Neuronal stem cell (in vitro differentiated cells): ENCODE results near the gene KCTD13.

Experiments
- DNase-seq: peaks from one replicate; pipeline ENCODE4 v3.0.0-alpha.2; 2013; ENCODE audit warnings: low spot score
- H2AFZ ChIP-seq: one replicate; pipeline ENCODE4 v1.6.1; 2013; ENCODE audit warnings: mild to moderate bottlenecking, low read length, inconsistent platforms
- H2AK5ac ChIP-seq: 2 replicates; pipeline ENCODE4 v1.6.1; 2013; ENCODE audit warnings: low read depth, mild to moderate bottlenecking, inconsistent platforms, low read length, moderate library complexity, mixed read lengths
- H2BK120ac ChIP-seq: 2 replicates; pipeline ENCODE4 v1.6.1; 2013; ENCODE audit warnings: low read depth, mild to moderate bottlenecking, inconsistent platforms, low read length, moderate library complexity, mixed read lengths
- H2BK12ac ChIP-seq: one replicate; pipeline ENCODE4 v1.6.1; 2013; ENCODE audit warnings: low read length, inconsistent platforms
- H2BK15ac ChIP-seq: 2 replicates; pipeline ENCODE4 v1.6.1; 2013; ENCODE audit warnings: mild to moderate bottlenecking, low read length, inconsistent platforms, mixed read lengths
- H2BK5ac ChIP-seq: one replicate; pipeline ENCODE4 v1.6.1; 2013; ENCODE audit warnings: inconsistent platforms, mild to moderate bottlenecking, low read length, moderate library complexity
- H3K14ac ChIP-seq: one replicate; pipeline ENCODE4 v1.6.1; 2013; ENCODE audit warnings: low read length, inconsistent platforms
- H3K18ac ChIP-seq: 2 replicates; pipeline ENCODE4 v1.6.1; 2013; ENCODE audit warnings: low read length, inconsistent platforms
- H3K23ac ChIP-seq: 2 replicates; pipeline ENCODE4 v1.6.1; 2013; ENCODE audit warnings: low read depth, mild to moderate bottlenecking, mixed read lengths, low read length, inconsistent platforms; ENCODE audit not compliant: poor library complexity
- H3K27ac ChIP-seq: replicated peaks from 3 replicates; pipeline ENCODE4 v1.5.1; 2013; ENCODE audit warnings: low read length, inconsistent platforms
- H3K27me3 ChIP-seq, 3 experiments: 2 replicates each; pipeline ENCODE4 v1.6.1; 2013; ENCODE audit warnings: low read length in 3 of 3, mild to moderate bottlenecking in 2 of 3, inconsistent platforms in 1 of 3, low read depth in 1 of 3, mixed read lengths in 1 of 3, moderate library complexity in 1 of 3; ENCODE audit not compliant: control insufficient read depth in 3 of 3, insufficient read depth in 3 of 3
- H3K36me3 ChIP-seq, 2 donors: replicated peaks in 1 of 2; 2 replicates each; pipeline ENCODE4 v1.6.1; 2013; ENCODE audit warnings: low read length in 2 of 2; ENCODE audit not compliant: control insufficient read depth in 2 of 2, insufficient read depth in 2 of 2
- H3K4ac ChIP-seq: 2 replicates; pipeline ENCODE4 v1.6.1; 2013; ENCODE audit warnings: inconsistent platforms, mild to moderate bottlenecking, low read length, moderate library complexity
- H3K4me1 ChIP-seq, 2 donors: 1 replicate in 1 of 2; 2 replicates in 1 of 2; pipeline ENCODE4 v1.6.1; 2013; ENCODE audit warnings: low read length in 2 of 2, low read depth in 1 of 2; ENCODE audit not compliant: control insufficient read depth in 2 of 2, insufficient read depth in 1 of 2
- H3K4me2 ChIP-seq: one replicate; pipeline ENCODE4 v1.6.1; 2013; ENCODE audit warnings: mild to moderate bottlenecking, low read length, inconsistent platforms; ENCODE audit not compliant: insufficient read depth, poor library complexity, severe bottlenecking
- H3K4me3 ChIP-seq, 2 donors: 2 replicates each; pipeline ENCODE4 v1.5.1; 2013; ENCODE audit warnings: low read length in 2 of 2, mild to moderate bottlenecking in 2 of 2, inconsistent platforms in 1 of 2, moderate library complexity in 1 of 2
- H3K79me1 ChIP-seq: one replicate; pipeline ENCODE4 v1.6.1; 2013; ENCODE audit warnings: low read depth, mild to moderate bottlenecking, inconsistent platforms, low read length, moderate library complexity
- H3K9ac ChIP-seq: one replicate; pipeline ENCODE4 v1.6.1; 2013; ENCODE audit warnings: mild to moderate bottlenecking, low read depth, low read length, inconsistent platforms; ENCODE audit not compliant: poor library complexity
- H3K9me3 ChIP-seq, 2 donors: replicated peaks in 1 of 2; 2 replicates each; pipeline versions ENCODE3 to v1.6.1; 2013; ENCODE audit warnings: low read length in 2 of 2, mild to moderate bottlenecking in 2 of 2, inconsistent platforms in 1 of 2, low read depth in 1 of 2, mixed read lengths in 1 of 2, moderate library complexity in 1 of 2; ENCODE audit not compliant: control insufficient read depth in 2 of 2, insufficient read depth in 1 of 2
- H4K8ac ChIP-seq: one replicate; pipeline ENCODE4 v1.6.1; 2013; ENCODE audit warnings: low read depth, mild to moderate bottlenecking, inconsistent platforms, low read length, moderate library complexity
- H4K91ac ChIP-seq: one replicate; pipeline ENCODE4 v1.6.1; 2013; ENCODE audit warnings: low read length, low read depth, mild to moderate bottlenecking, inconsistent platforms; ENCODE audit not compliant: poor library complexity
- WGBS, 2 donors: extraction: QIAGEN DNeasy Blood & Tissue Kit; methylation state at CpG; one replicate each; pipeline ENCODE4 v1.1.7; 2013; ENCODE audit warnings: missing lambda C conversion rate in 2 of 2, mixed read lengths in 1 of 2; ENCODE audit not compliant: insufficient read length in 2 of 2, insufficient replicate concordance in 1 of 2; ENCODE audit errors: extremely low coverage in 2 of 2; 5-methylcytosine and 5-hydroxymethylcytosine counted together

Gene KCTD13

GRCh38 chr16:29958756-29959155 lies 32.7 kb upstream of the KCTD13 start:
- H3K27ac ChIP-seq: no peak overlapping the region
- H4K91ac ChIP-seq: no peak overlapping the region
- H3K79me1 ChIP-seq: no peaks in the 10 kb centered on the region
- H3K4me3 ChIP-seq: no peak overlapping the region
- H2BK12ac ChIP-seq: no peak overlapping the region
- H3K9ac ChIP-seq: peak overlapping the region; percentile 50
- H3K4me2 ChIP-seq: no peak overlapping the region
- H2BK15ac ChIP-seq: no peak overlapping the region
- H3K4ac ChIP-seq: no peak overlapping the region
- H3K9me3 ChIP-seq: peaks cover 0 to 4% of the 10 kb centered on the region in 2 donors
- H3K36me3 ChIP-seq: peaks cover 1 to 3% of the 10 kb centered on the region in 2 donors
- H3K18ac ChIP-seq: no peak overlapping the region
- H2AFZ ChIP-seq: no peak overlapping the region
- no peak overlapping the region for H2BK5ac ChIP-seq
- no peaks in the 10 kb centered on the region for H3K27me3 ChIP-seq
- WGBS, 2 donors: no CpG with 5 or more reads among the region's 5 CpGs
- DNase-seq: no peak
- H2AK5ac ChIP-seq: no peak overlapping the region
- H3K14ac ChIP-seq: no peak overlapping the region
- H3K4me1 ChIP-seq: peaks cover 0 to 3% of the 10 kb centered on the region in 2 donors
- H2BK120ac ChIP-seq: no peak overlapping the region
- no peak overlapping the region for H3K23ac ChIP-seq
- no peak overlapping the region for H4K8ac ChIP-seq

GRCh38 chr16:29951625-29952365 lies 25.8 kb upstream of the KCTD13 start:
- Histone ChIP-seq H3K4ac (no peak overlapping the region), H2BK120ac (no peak overlapping the region), H2BK5ac (no peak overlapping the region), H4K91ac (no peak overlapping the region), H3K9me3 (peaks cover 0 to 3% of the 10 kb centered on the region in 2 donors), H3K4me2 (no peak overlapping the region), H3K9ac (peak overlapping the region; percentile 74), H2AFZ (no peak overlapping the region), H3K27ac (no peak overlapping the region), H3K4me3 (no peak overlapping the region), H4K8ac (no peak overlapping the region), H3K23ac (no peak overlapping the region), H3K18ac (peak overlapping the region; percentile 70), H2BK15ac (no peak overlapping the region), H3K79me1 (no peaks in the 10 kb centered on the region), H3K27me3 (no peaks in the 10 kb centered on the region), H3K14ac (peak overlapping the region; percentile 58), H2AK5ac (no peak overlapping the region), H2BK12ac (no peak overlapping the region), H3K36me3 (no peaks in the 10 kb centered on the region), H3K4me1 (no peaks in the 10 kb centered on the region)
- DNase-seq: no peak
- no CpG with 5 or more reads among the region's 8 CpGs for WGBS, 2 donors

- Histone ChIP-seq H3K14ac (no peak overlapping the region), H3K79me1 (no peaks in the 10 kb centered on the region), H3K23ac (no peak overlapping the region), H3K27me3 (no peaks in the 10 kb centered on the region), H2AFZ (no peak overlapping the region), H2BK15ac (no peak overlapping the region), H2BK12ac (no peak overlapping the region), H3K4me2 (no peak overlapping the region), H3K4me1 (no peaks in the 10 kb centered on the region), H2BK120ac (no peak overlapping the region), H4K8ac (no peak overlapping the region), H3K18ac (no peak overlapping the region), H3K27ac (no peak overlapping the region), H2BK5ac (no peak overlapping the region), H3K4ac (no peak overlapping the region), H3K9ac (no peak overlapping the region), H3K4me3 (no peak overlapping the region), H2AK5ac (no peak overlapping the region), H3K9me3 (peaks cover 0 to 3% of the 10 kb centered on the region in 2 donors), H4K91ac (no peak overlapping the region), H3K36me3 (no peaks in the 10 kb centered on the region)
- DNase-seq: no peak
- WGBS, 2 donors: no CpG with 5 or more reads among the region's 4 CpGs
These were observed 24.9 kb upstream of the KCTD13 start for GRCh38 chr16:29950806-29951461.

DNA sequence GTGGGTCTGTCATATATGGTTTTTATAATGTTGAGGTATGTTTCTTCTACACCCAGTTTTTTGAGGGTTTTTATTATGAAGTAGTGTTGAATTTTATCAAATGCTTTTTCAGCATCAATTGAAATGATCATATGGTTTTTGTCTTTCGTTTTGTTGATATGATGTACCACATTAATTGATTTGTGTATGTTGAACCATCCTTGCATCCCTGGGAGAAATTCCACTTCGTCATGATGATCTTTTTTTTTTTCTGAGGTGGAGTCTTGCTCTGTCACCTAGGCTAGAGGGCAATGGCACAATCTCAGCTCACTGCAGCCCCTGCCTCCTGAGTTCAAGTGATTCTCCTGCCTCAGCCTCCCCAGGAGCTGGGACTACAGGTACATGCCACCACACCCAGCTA lies 21.9 kb upstream of the KCTD13 start:
- H2BK5ac ChIP-seq: no peak overlapping the region
- WGBS, 2 donors: no CpG with 5 or more reads among the region's 2 CpGs

More for the DNA sequence above, 21.9 kb upstream of the KCTD13 start:
- no peak overlapping the region for H2AK5ac ChIP-seq
- DNase-seq: no peak
- no peak overlapping the region for H3K4me2 ChIP-seq
- peaks cover 0 to 3% of the 10 kb centered on the region in 2 donors for H3K36me3 ChIP-seq
- no peak overlapping the region for H3K4ac ChIP-seq
- H2BK15ac ChIP-seq: no peak overlapping the region
- H3K79me1 ChIP-seq: no peaks in the 10 kb centered on the region
- H2BK120ac ChIP-seq: no peak overlapping the region
- peaks cover 0 to 7% of the 10 kb centered on the region in 2 donors for H3K4me1 ChIP-seq
- no peak overlapping the region for H4K8ac ChIP-seq
- no peaks in the 10 kb centered on the region for H3K27me3 ChIP-seq
- no peak overlapping the region for H3K14ac ChIP-seq
- H3K9ac ChIP-seq: no peak overlapping the region
- no peak overlapping the region for H2AFZ ChIP-seq
- H3K9me3 ChIP-seq: peaks cover 0 to 3% of the 10 kb centered on the region in 2 donors
- H2BK12ac ChIP-seq: no peak overlapping the region
- no peak overlapping the region for H3K18ac ChIP-seq
- H3K4me3 ChIP-seq: no peak overlapping the region
- H3K27ac ChIP-seq: no peak overlapping the region
- no peak overlapping the region for H4K91ac ChIP-seq
- no peak overlapping the region for H3K23ac ChIP-seq
